ENCODE results near the gene BSDC1. TPM values are rescaled to one million over a fixed set of nuclear protein-coding genes. Genes with fewer than 3 reads are reported as not detected.
"Not testable (repeated sequence)": the region's sequence is repeated elsewhere in the genome, so short reads cannot be mapped to it uniquely, and the experiment has no call there.

BSDC1 gene, protein sequence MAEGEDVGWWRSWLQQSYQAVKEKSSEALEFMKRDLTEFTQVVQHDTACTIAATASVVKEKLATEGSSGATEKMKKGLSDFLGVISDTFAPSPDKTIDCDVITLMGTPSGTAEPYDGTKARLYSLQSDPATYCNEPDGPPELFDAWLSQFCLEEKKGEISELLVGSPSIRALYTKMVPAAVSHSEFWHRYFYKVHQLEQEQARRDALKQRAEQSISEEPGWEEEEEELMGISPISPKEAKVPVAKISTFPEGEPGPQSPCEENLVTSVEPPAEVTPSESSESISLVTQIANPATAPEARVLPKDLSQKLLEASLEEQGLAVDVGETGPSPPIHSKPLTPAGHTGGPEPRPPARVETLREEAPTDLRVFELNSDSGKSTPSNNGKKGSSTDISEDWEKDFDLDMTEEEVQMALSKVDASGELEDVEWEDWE
- total RNA-seq (35.3 TPM), polyA plus RNA-seq (36.6 TPM)
- long read RNA-seq, donor 1, partial matches to known transcripts, result 0 of 1 reads
- long read RNA-seq, donor 1, other reads (novel, unspliced or antisense), result 0 of 1 reads
- long read RNA-seq, donor 2, transcript BSDC1-206 (11 exons, 2,846 nt), result major isoform, 6 of 11 reads
- long read RNA-seq, donor 2, partial matches to known transcripts, result 0 of 11 reads
- long read RNA-seq, donor 2, other reads (novel, unspliced or antisense), result 0 of 11 reads
- long read RNA-seq, donor 3, partial matches to known transcripts, result 0 of 3 reads
- long read RNA-seq, donor 3, other reads (novel, unspliced or antisense), result 0 of 3 reads
- long read RNA-seq, donor 4, partial matches to known transcripts, result 0 of 3 reads
- long read RNA-seq, donor 4, other reads (novel, unspliced or antisense), result 0 of 3 reads
- long read RNA-seq, donor 5, transcript BSDC1-206 (11 exons, 2,846 nt), result major isoform, 5 of 14 reads
- long read RNA-seq, donor 5, partial matches to known transcripts, result 5 of 14 reads
- long read RNA-seq, donor 5, other reads (novel, unspliced or antisense), result 0 of 14 reads
- long read RNA-seq, donor 6, transcript BSDC1-206 (11 exons, 2,846 nt), result major isoform, 6 of 6 reads
- long read RNA-seq, donor 6, partial matches to known transcripts, result 0 of 6 reads
- long read RNA-seq, donor 6, other reads (novel, unspliced or antisense), result 0 of 6 reads
- long read RNA-seq, donor 7, partial matches to known transcripts, result 0 of 3 reads
- long read RNA-seq, donor 7, other reads (novel, unspliced or antisense), result 0 of 3 reads
- long read RNA-seq, donor 8, partial matches to known transcripts, result 0 of 1 reads
- long read RNA-seq, donor 8, other reads (novel, unspliced or antisense), result 0 of 1 reads
- long read RNA-seq, donor 9, partial matches to known transcripts, result 0 of 2 reads
- long read RNA-seq, donor 9, other reads (novel, unspliced or antisense), result 0 of 2 reads
- long read RNA-seq, donor 10, partial matches to known transcripts, result 0 of 3 reads
- long read RNA-seq, donor 10, other reads (novel, unspliced or antisense), result 0 of 3 reads

DNA sequence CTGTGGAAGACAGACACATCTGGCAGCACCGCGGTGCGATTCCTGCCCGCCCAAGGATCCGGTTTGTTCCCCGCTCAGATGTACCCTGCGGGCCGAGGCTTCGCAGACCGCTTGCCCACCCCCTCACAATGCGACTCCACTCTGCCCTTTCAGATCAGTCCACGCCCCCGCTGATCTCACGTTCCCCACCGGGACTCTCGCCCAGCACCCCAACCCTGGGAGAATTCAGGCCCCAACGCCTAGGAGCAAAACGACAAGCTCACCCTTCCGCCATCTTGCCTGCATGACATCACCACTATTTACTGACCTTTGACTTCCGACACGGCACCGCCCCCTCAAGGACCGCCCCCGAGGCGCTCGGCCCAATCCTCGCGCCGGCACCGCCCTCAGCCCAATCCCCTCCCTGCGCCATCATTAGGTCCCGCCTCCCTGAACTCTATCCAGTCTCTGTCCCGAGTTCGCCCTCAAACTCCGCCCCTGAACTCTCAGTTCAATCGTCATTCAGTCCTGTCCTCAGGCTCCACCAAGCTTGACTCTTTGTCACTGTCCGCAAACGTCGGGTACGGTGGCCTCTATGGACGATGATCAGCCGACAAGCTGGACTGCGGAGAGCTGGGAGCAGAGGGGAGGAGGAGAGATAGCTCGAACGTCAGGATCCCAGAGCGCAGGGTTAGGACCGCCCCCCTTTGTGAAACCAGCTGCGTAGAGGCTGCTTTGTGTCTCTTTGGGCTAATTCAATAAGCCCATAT, at the start of gene BSDC1:
TSS of gene BSDC1 (minus strand) at position 301 of the 749 bp plus-strand sequence. CDS start at position 274, 27 bp downstream.
- Histone ChIP-seq H3K27me3 (ENCODE audit: control insufficient read depth in 2 of 2, insufficient read depth in 1 of 2, low read length in 1 of 2) (no peaks in the 10 kb centered on the region), H3K4me3 (ENCODE audit: low read length in 2 of 2) (peak within 1 kb of the TSS; percentile 61 to 90), H3K36me3 (ENCODE audit: control insufficient read depth in 2 of 2, insufficient read depth in 2 of 2, low read length in 1 of 2) (peaks cover 13 to 24% of the 10 kb centered on the region in 2 donors), H3K4me1 (ENCODE audit: control insufficient read depth in 2 of 2, insufficient read depth in 2 of 2, low read length in 2 of 2) (peaks cover 8 to 18% of the 10 kb centered on the region in 2 donors), H3K27ac (ENCODE audit: low read depth in 1 of 2, low read length in 1 of 2) (peak within 1 kb of the TSS; percentile 91 to 94), H3K9me3 (ENCODE audit: control insufficient read depth in 2 of 2, insufficient read depth in 1 of 2, low read length in 1 of 2) (no peaks in the 10 kb centered on the region)
- DNase-seq (ENCODE audit: low read depth in 6 of 9, low spot score in 9 of 9), result peak; percentile 92 to 98 (median 95)
- under 1% methylated on average over 48 of the region's 48 CpGs for WGBS

DNA sequence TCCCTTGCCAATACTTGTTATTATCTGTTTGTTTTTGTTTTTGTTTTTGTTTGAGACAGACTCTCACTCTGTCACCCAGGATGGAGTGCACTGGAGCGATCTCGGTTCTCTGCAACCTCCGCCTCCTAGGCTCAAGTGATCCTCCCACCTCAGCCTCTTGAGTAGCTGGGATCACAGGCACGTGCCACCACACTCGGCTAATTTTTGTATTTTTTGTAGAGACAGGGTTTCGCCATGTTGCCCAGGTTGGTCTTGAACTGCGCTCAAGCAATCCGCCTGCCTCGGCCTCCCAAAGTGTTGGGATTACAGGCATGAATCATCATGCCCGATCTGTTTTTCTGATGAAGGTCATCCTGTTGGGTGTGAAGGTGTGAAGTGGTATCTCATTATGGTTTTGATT, 47.2 kb upstream of the BSDC1 start:
- 96% methylated on average over 10 of the region's 10 CpGs for WGBS
- H3K36me3 ChIP-seq (ENCODE audit: control insufficient read depth in 2 of 2, insufficient read depth in 2 of 2, low read length in 1 of 2); H3K27me3 ChIP-seq (ENCODE audit: control insufficient read depth in 2 of 2, insufficient read depth in 1 of 2, low read length in 1 of 2); H3K27ac ChIP-seq (ENCODE audit: low read depth in 1 of 2, low read length in 1 of 2); H3K4me1 ChIP-seq (ENCODE audit: control insufficient read depth in 2 of 2, insufficient read depth in 2 of 2, low read length in 2 of 2); H3K4me3 ChIP-seq (ENCODE audit: low read length in 2 of 2); H3K9me3 ChIP-seq (ENCODE audit: control insufficient read depth in 2 of 2, insufficient read depth in 1 of 2, low read length in 1 of 2); DNase-seq (ENCODE audit: low read depth in 6 of 9, low spot score in 9 of 9): not testable (repeated sequence)

DNA sequence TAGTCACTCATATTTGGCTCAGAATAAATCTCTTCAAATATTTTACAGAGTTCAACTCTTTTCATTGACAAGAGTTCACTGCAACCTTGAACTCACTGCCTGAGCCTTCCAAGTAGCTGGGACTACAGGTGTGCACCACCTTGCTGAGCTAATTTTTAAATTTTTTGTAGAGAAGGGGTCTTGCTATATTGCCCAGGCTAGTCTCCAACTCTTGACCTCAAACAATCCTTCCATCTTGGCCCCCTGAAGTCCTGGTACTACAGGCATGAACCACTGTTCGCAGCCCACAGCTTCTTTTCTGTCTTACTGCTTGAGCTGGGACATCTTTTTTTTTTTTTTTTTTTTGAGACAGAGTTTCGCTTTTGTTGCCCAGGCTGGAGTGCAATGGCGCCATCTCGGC, 44.5 kb upstream of the BSDC1 start:
- DNase-seq (ENCODE audit: low read depth in 6 of 9, low spot score in 9 of 9); H3K27ac ChIP-seq (ENCODE audit: low read depth in 1 of 2, low read length in 1 of 2); H3K27me3 ChIP-seq (ENCODE audit: control insufficient read depth in 2 of 2, insufficient read depth in 1 of 2, low read length in 1 of 2); H3K36me3 ChIP-seq (ENCODE audit: control insufficient read depth in 2 of 2, insufficient read depth in 2 of 2, low read length in 1 of 2); H3K9me3 ChIP-seq (ENCODE audit: control insufficient read depth in 2 of 2, insufficient read depth in 1 of 2, low read length in 1 of 2); H3K4me1 ChIP-seq (ENCODE audit: control insufficient read depth in 2 of 2, insufficient read depth in 2 of 2, low read length in 2 of 2); H3K4me3 ChIP-seq (ENCODE audit: low read length in 2 of 2): not testable (repeated sequence)
- 86% methylated on average over 4 of the region's 4 CpGs for WGBS

DNA sequence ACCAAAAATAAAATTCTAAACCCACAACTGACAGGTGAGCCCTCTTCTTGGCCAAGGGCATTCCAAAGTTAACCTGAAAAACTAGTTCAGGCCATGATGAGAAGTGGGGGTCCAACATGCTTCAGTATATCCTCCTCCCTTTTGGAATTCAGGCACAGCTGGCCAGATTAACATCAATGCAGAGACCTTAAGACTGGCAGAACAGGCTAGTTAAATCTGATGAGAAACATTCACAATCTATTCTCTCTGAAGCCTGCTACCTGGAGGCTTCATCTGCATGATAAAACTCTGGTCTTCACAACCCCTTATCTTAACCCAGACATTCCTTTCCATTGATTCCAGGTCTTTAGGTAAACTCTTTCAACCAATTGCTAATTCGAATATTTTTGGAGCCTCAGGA, 43.9 kb upstream of the BSDC1 start:
- H3K36me3 ChIP-seq (ENCODE audit: control insufficient read depth in 2 of 2, insufficient read depth in 2 of 2, low read length in 1 of 2), result no peaks in the 10 kb centered on the region
- H3K4me3 ChIP-seq (ENCODE audit: low read length in 2 of 2), result no peak overlapping the region
- no peak for DNase-seq (ENCODE audit: low read depth in 6 of 9, low spot score in 9 of 9)
- WGBS, result 81% methylated on average over 1 of the region's 1 CpG
- no peaks in the 10 kb centered on the region for H3K4me1 ChIP-seq (ENCODE audit: control insufficient read depth in 2 of 2, insufficient read depth in 2 of 2, low read length in 2 of 2)
- H3K27ac ChIP-seq (ENCODE audit: low read depth in 1 of 2, low read length in 1 of 2), result no peak overlapping the region
- H3K27me3 ChIP-seq (ENCODE audit: control insufficient read depth in 2 of 2, insufficient read depth in 1 of 2, low read length in 1 of 2), result no peaks in the 10 kb centered on the region
- H3K9me3 ChIP-seq (ENCODE audit: control insufficient read depth in 2 of 2, insufficient read depth in 1 of 2, low read length in 1 of 2), result no peaks in the 10 kb centered on the region

DNA sequence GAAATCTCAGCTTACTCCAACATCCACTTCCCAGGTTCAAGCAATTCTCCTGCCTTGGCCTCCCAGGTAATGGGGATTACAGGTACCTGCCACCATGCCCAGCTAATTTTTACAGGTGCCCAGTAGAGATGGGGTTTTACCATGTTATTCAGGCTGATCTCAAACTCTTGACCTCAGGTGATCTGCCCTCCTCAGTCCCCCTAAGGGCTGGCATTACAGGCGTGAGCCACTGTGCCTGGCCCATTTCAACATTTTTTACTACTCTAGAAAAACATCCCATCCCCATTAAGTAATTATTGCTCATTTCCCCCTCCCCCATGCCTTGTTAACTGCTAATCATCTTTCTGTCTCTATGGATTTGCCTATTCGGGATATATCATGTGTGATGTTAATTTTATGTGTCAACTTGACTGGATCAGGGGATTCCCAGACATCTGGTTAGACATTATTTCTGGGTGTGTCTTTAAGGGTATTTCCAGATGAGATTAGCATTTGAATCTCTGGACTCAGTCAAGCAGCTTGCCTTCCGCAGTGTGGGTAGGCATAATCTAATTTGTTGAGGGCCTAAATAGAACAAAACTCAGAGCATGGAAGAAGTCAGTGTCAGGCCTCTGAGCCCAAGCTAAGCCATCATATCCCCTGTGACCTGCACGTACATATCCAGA, 37.6 kb upstream of the BSDC1 start:
- H3K4me3 ChIP-seq (ENCODE audit: low read length in 2 of 2), result no peak overlapping the region
- no peaks in the 10 kb centered on the region for H3K4me1 ChIP-seq (ENCODE audit: control insufficient read depth in 2 of 2, insufficient read depth in 2 of 2, low read length in 2 of 2)
- no peaks in the 10 kb centered on the region for H3K9me3 ChIP-seq (ENCODE audit: control insufficient read depth in 2 of 2, insufficient read depth in 1 of 2, low read length in 1 of 2)
- 94% methylated on average over 4 of the region's 4 CpGs for WGBS
- H3K36me3 ChIP-seq (ENCODE audit: control insufficient read depth in 2 of 2, insufficient read depth in 2 of 2, low read length in 1 of 2), result no peaks in the 10 kb centered on the region
- H3K27ac ChIP-seq (ENCODE audit: low read depth in 1 of 2, low read length in 1 of 2), result no peak overlapping the region
- peak in 1 of 9 donors; percentile 9 for DNase-seq (ENCODE audit: low read depth in 6 of 9, low spot score in 9 of 9)
- peaks cover 9 to 32% of the 10 kb centered on the region in 2 donors for H3K27me3 ChIP-seq (ENCODE audit: control insufficient read depth in 2 of 2, insufficient read depth in 1 of 2, low read length in 1 of 2)

DNA sequence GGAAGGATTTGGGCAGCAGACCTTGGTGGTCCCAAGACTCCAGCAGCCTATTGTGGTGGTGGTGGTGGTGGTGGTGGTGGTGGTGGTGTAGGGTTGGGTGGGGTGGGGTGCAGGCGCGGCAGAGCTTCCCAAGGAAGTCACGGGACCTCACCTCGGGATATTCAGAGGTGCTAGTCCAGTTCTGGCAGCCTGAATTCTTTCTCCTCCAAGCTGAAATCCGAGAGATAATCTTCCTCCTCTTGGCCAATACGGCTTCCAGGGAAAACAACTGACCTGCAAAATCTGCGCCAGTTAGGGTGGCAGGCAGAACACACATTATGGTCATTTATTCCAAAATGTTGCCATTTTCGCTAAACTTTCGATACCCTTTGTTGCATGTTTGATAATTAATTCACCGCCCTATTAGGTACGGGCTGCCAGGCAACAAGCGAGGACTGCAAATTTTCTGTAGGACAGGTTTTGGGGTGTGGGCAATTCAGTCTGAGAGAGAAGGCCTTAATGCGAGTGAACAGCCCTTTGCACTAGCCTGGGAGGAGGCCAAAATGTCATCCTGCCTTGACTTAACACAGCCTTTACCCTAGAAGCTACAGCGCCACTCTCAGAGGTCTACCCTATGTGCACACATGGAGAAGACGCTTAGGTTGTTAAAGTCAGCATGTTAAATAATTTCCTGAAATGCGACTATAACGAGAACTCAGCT, 33.2 kb upstream of the BSDC1 start:
- no peak overlapping the region for H3K27ac ChIP-seq (ENCODE audit: low read depth in 1 of 2, low read length in 1 of 2)
- H3K36me3 ChIP-seq (ENCODE audit: control insufficient read depth in 2 of 2, insufficient read depth in 2 of 2, low read length in 1 of 2), result no peaks in the 10 kb centered on the region
- H3K9me3 ChIP-seq (ENCODE audit: control insufficient read depth in 2 of 2, insufficient read depth in 1 of 2, low read length in 1 of 2), result no peaks in the 10 kb centered on the region
- 86% methylated on average over 17 of the region's 17 CpGs for WGBS
- H3K27me3 ChIP-seq (ENCODE audit: control insufficient read depth in 2 of 2, insufficient read depth in 1 of 2, low read length in 1 of 2), result peaks cover 17 to 66% of the 10 kb centered on the region in 2 donors
- no peak for DNase-seq (ENCODE audit: low read depth in 6 of 9, low spot score in 9 of 9)
- H3K4me1 ChIP-seq (ENCODE audit: control insufficient read depth in 2 of 2, insufficient read depth in 2 of 2, low read length in 2 of 2), result no peaks in the 10 kb centered on the region
- no peak overlapping the region for H3K4me3 ChIP-seq (ENCODE audit: low read length in 2 of 2)

DNA sequence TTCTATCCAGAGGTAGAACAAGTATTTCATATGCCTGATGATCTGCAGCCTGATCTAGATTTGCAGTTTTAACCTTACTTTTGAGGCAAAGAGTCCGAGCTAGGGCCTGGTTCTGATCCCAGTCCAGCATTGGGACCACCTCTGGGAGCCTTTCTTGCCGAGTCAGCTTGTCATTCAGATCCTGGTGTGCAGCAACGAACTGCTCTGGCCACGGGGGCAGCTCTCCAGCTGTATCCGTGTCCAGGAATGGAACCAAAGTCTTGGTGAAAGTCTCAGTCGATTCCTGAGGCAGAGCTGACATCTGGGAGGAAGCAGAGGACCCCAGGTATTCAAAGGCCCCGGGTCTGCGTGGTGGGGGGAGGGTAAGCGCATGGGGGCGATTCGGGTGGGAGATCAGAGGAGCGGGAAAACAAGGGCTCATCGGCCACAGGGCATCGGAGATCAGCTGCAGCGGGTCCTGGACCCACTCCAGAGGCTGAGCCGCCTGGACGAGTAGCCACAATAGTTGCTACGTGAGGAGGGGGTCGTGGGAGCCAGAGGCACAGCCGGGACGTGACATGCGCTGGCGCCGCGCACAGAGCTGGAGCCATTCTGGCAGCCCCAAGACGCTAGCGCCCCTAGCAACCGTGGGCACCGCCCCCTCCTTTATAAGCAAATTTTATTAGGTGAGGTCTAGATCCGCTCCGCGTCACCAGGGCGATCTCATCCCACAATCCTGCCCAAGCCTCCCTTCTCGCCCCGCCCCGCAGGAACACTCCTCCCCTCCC, 32.4 kb upstream of the BSDC1 start:
- peaks cover 17 to 66% of the 10 kb centered on the region in 2 donors for H3K27me3 ChIP-seq (ENCODE audit: control insufficient read depth in 2 of 2, insufficient read depth in 1 of 2, low read length in 1 of 2)
- no peaks in the 10 kb centered on the region for H3K4me1 ChIP-seq (ENCODE audit: control insufficient read depth in 2 of 2, insufficient read depth in 2 of 2, low read length in 2 of 2)
- DNase-seq (ENCODE audit: low read depth in 6 of 9, low spot score in 9 of 9), result no peak
- H3K9me3 ChIP-seq (ENCODE audit: control insufficient read depth in 2 of 2, insufficient read depth in 1 of 2, low read length in 1 of 2), result no peaks in the 10 kb centered on the region
- no peaks in the 10 kb centered on the region for H3K36me3 ChIP-seq (ENCODE audit: control insufficient read depth in 2 of 2, insufficient read depth in 2 of 2, low read length in 1 of 2)
- no peak overlapping the region for H3K27ac ChIP-seq (ENCODE audit: low read depth in 1 of 2, low read length in 1 of 2)
- WGBS, result 15% methylated on average over 36 of the region's 36 CpGs
- H3K4me3 ChIP-seq (ENCODE audit: low read length in 2 of 2), result no peak overlapping the region
